Liver (tissue), 9 donors: ENCODE data around the gene ABCC11. TPM values are rescaled to one million over a fixed set of nuclear protein-coding genes. Genes with fewer than 3 reads are reported as not detected.

ENCODE experiments used
- DNase-seq: peaks from one replicate; pipeline ENCODE4 v3.0.0-alpha.2; 2017; ENCODE audit warnings: low spot score
- H3K27ac ChIP-seq, 2 donors: one replicate each; pipeline ENCODE4 v1.7.0; 2013; ENCODE audit warnings: inconsistent platforms in 2 of 2, low read length in 2 of 2, control low read depth in 1 of 2, low read depth in 1 of 2, mild to moderate bottlenecking in 1 of 2
- H3K27me3 ChIP-seq, 4 donors: one replicate each; pipeline versions ENCODE4 v1.6.1 to v1.7.0; 2013; ENCODE audit warnings: low read length in 3 of 4, inconsistent platforms in 1 of 4, mild to moderate bottlenecking in 1 of 4, moderate library complexity in 1 of 4; ENCODE audit not compliant: control insufficient read depth in 4 of 4, insufficient read depth in 4 of 4
- H3K36me3 ChIP-seq, 4 donors: one replicate each; pipeline versions ENCODE4 v1.6.1 to v1.7.0; 2013; ENCODE audit warnings: low read length in 3 of 4, mild to moderate bottlenecking in 3 of 4, low read depth in 1 of 4, moderate library complexity in 1 of 4; ENCODE audit not compliant: control insufficient read depth in 4 of 4, insufficient read depth in 3 of 4
- H3K4me1 ChIP-seq, 4 donors: one replicate each; pipeline versions ENCODE4 v1.6.1 to v1.7.0; 2013; ENCODE audit warnings: low read length in 3 of 4, mild to moderate bottlenecking in 3 of 4, moderate library complexity in 1 of 4; ENCODE audit not compliant: control insufficient read depth in 4 of 4, insufficient read depth in 4 of 4
- H3K4me3 ChIP-seq, 3 donors: one replicate each; pipeline versions ENCODE4 v1.6.1 to v1.7.0; 2013; ENCODE audit warnings: low read length in 3 of 3, control low read depth in 1 of 3, low read depth in 1 of 3, mild to moderate bottlenecking in 1 of 3
- H3K9ac ChIP-seq, 2 donors: one replicate each; pipeline ENCODE4 v1.7.0; 2013; ENCODE audit warnings: low read length in 2 of 2, mild to moderate bottlenecking in 2 of 2, moderate library complexity in 2 of 2, control low read depth in 1 of 2, low read depth in 1 of 2
- H3K9me3 ChIP-seq, 4 donors: one replicate each; pipeline versions ENCODE4 v1.6.1 to v1.7.0; 2013; ENCODE audit warnings: low read length in 3 of 4; ENCODE audit not compliant: control insufficient read depth in 4 of 4
- EGR1 ChIP-seq, 2 donors: IDR thresholded peaks; 2 replicates each; pipeline ENCODE4 v1.6.1; 2016 to 2018; ENCODE audit warnings: antibody characterized with exemption in 2 of 2, low read depth in 2 of 2
- FOXA1 ChIP-seq: IDR thresholded peaks from 2 replicates; pipeline ENCODE4 v1.6.1; 2016; ENCODE audit warnings: antibody characterized with exemption
- FOXA2 ChIP-seq: IDR thresholded peaks from 2 replicates; pipeline ENCODE4 v1.6.1; 2016; ENCODE audit warnings: antibody characterized with exemption
- GABPA ChIP-seq, 2 donors: IDR thresholded peaks in 1 of 2; conservative IDR thresholded peaks in 1 of 2; 2 replicates each; pipeline ENCODE4 v1.6.1; 2016; ENCODE audit warnings: antibody characterized with exemption in 2 of 2, mild to moderate bottlenecking in 1 of 2, moderate library complexity in 1 of 2
- HNF4A ChIP-seq, 2 donors: conservative IDR thresholded peaks; 2 replicates each; pipeline ENCODE4 v1.6.1; 2016; ENCODE audit warnings: antibody characterized with exemption in 2 of 2, mild to moderate bottlenecking in 2 of 2
- HNF4G ChIP-seq: IDR thresholded peaks from 2 replicates; pipeline ENCODE4 v1.6.1; 2016; ENCODE audit warnings: antibody characterized with exemption
- JUND ChIP-seq, 2 donors: IDR thresholded peaks; 2 replicates each; pipeline ENCODE4 v1.6.1; 2016; ENCODE audit warnings: antibody characterized with exemption in 2 of 2
- NR2F2 ChIP-seq: IDR thresholded peaks from 2 replicates; pipeline ENCODE4 v1.6.1; 2016; ENCODE audit warnings: antibody characterized with exemption
- RAD21 ChIP-seq, 2 donors: IDR thresholded peaks; 2 replicates each; pipeline ENCODE4 v1.6.1; 2016; ENCODE audit warnings: antibody characterized with exemption in 2 of 2, mild to moderate bottlenecking in 2 of 2
- RXRA ChIP-seq, 2 donors: IDR thresholded peaks; 2 replicates each; pipeline ENCODE4 v1.6.1; 2017 to 2018; ENCODE audit warnings: antibody characterized with exemption in 2 of 2, mild to moderate bottlenecking in 1 of 2
- SP1 ChIP-seq: IDR thresholded peaks from 2 replicates; pipeline ENCODE4 v1.6.1; 2018; ENCODE audit warnings: antibody characterized with exemption, mild to moderate bottlenecking
- TAF1 ChIP-seq: conservative IDR thresholded peaks from 2 replicates; pipeline ENCODE4 v1.6.1; 2016; ENCODE audit warnings: antibody characterized with exemption, mild to moderate bottlenecking
- YY1 ChIP-seq: IDR thresholded peaks from 2 replicates; pipeline ENCODE4 v1.6.1; 2016; ENCODE audit warnings: antibody characterized with exemption, mild to moderate bottlenecking
- WGBS: extraction: QIAGEN DNeasy Blood & Tissue Kit; methylation state at CpG from one replicate; pipeline ENCODE4 v1.1.7; 2013; 5-methylcytosine and 5-hydroxymethylcytosine counted together
- polyA plus RNA-seq, 2 donors: library from polyadenylated mRNA; stranded (reverse) in 1 of 2; unstranded in 1 of 2; fragments of 200-250 nt in 1 of 2; fragments of >200 nt in 1 of 2; fragmentation: Nextera tagmentation in 1 of 2; extraction: Ambion mirVana in 1 of 2; gene quantifications; one replicate each; pipeline versions ENCODE4 v1.2.1 to v1.2.3, GENCODE V29; 2013 to 2015
- total RNA-seq, 2 donors: library from RNA; depleted of rRNA; stranded (reverse); fragments of >200 nt; gene quantifications; one replicate each; pipeline ENCODE4 v1.2.3, GENCODE V29; 2014
- TF ChIP-seq, protein P1 (sequence below): IDR thresholded peaks from 2 replicates; pipeline ENCODE4 v1.6.1; 2016; ENCODE audit warnings: antibody characterized with exemption
- TF ChIP-seq, protein P2 (sequence below): IDR thresholded peaks from 2 replicates; pipeline ENCODE4 v1.6.1; 2016; ENCODE audit warnings: antibody characterized with exemption
- TF ChIP-seq, protein P3 (sequence below): IDR thresholded peaks from 2 replicates; pipeline ENCODE4 v1.6.1; 2016; ENCODE audit warnings: antibody characterized with exemption
- TF ChIP-seq, protein P4 (sequence below): fragments of 150-350 bp; IDR thresholded peaks from 2 replicates; pipeline ENCODE4 v1.5.1; 2017; ENCODE audit warnings: improper control_type of control experiment, low read depth, low read length; ENCODE audit not compliant: missing input control
- TF ChIP-seq, protein P5 (sequence below): IDR thresholded peaks from 2 replicates; pipeline ENCODE4 v1.6.1; 2016; ENCODE audit warnings: antibody characterized with exemption, mild to moderate bottlenecking
- donor health status: healthy.
- donor health status: healthy.
- donor health status: healthy.
- donor health status: healthy.
- donor health status: healthy.

ABCC11 gene
- total and polyA plus RNA-seq, 4 donors = 1.4 to 22.3 (median 2.7) TPM

DNA sequence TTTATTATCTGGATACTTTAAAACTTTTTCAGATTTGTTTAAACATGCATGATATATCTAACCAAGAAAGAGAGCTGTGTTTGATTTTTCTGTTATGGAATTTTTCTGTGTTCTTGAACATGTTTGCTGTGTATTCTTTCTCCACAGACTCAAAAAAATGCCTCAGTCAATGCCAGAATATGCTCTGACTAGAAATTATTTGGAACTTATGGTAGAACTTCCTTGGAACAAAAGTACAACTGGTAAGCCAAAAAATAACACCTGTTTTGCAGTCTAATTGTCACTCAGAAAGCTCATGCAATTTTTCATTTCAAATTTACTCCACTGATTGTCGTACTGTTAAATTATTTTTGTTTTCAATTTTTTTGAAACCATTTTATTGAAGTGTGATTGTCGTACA is 15.3 kb upstream of the ABCC11 start:
- Histone ChIP-seq H3K9ac (no peak overlapping the region), H3K36me3 (peaks cover 3 to 71% (median 53%) of the 10 kb centered on the region in 4 donors), H3K27ac (no peak overlapping the region), H3K4me3 (no peak overlapping the region), H3K4me1 (no peaks in the 10 kb centered on the region), H3K27me3 (no peaks in the 10 kb centered on the region), H3K9me3 (no peaks in the 10 kb centered on the region)
- DNase-seq = no peak
- TF ChIP-seq EGR1 (IDR thresholded peaks at IDR 0.05; ENCODE audit: low read depth in 2 of 2) = no peak
- no peak for TF ChIP-seq HNF4A (conservative IDR thresholded peaks at IDR 0.05)
- no peak for TF ChIP-seq RXRA (IDR thresholded peaks at IDR 0.05)
- TF ChIP-seq JUND (IDR thresholded peaks at IDR 0.05) = no peak
- TF ChIP-seq, protein P1, sequence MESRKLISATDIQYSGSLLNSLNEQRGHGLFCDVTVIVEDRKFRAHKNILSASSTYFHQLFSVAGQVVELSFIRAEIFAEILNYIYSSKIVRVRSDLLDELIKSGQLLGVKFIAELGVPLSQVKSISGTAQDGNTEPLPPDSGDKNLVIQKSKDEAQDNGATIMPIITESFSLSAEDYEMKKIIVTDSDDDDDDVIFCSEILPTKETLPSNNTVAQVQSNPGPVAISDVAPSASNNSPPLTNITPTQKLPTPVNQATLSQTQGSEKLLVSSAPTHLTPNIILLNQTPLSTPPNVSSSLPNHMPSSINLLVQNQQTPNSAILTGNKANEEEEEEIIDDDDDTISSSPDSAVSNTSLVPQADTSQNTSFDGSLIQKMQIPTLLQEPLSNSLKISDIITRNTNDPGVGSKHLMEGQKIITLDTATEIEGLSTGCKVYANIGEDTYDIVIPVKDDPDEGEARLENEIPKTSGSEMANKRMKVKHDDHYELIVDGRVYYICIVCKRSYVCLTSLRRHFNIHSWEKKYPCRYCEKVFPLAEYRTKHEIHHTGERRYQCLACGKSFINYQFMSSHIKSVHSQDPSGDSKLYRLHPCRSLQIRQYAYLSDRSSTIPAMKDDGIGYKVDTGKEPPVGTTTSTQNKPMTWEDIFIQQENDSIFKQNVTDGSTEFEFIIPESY = no peak
- TF ChIP-seq TAF1 = no peak
- no peak for TF ChIP-seq YY1
- no peak for TF ChIP-seq FOXA2
- TF ChIP-seq HNF4G = no peak
- TF ChIP-seq GABPA (IDR thresholded peaks at IDR 0.05 in 1 of 2, conservative IDR thresholded peaks at IDR 0.05 in 1 of 2) = no peak
- WGBS = 97% methylated on average over 2 of the region's 2 CpGs

DNA sequence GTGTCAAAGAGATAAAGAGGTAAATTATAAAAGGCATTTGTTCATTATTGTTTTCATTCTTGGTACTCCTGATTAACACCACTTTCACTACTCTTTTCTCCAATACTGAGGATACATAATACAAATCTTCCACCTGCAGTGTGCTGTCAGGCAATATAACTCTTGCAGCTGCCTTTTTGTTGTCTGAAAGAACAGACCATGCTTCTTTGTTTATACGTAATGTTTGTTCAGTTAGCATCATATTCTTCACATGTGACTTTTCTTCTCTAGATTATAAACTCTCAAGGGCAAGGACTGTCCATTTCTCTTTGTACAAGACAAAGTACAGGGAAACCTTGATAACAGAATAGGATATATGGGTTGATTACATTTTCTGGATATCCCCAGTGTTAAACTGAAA is 14.2 kb upstream of the ABCC11 start:
- H3K9me3 ChIP-seq = no peaks in the 10 kb centered on the region
- H3K36me3 ChIP-seq = peaks cover 3 to 72% (median 57%) of the 10 kb centered on the region in 4 donors
- H3K4me1 ChIP-seq = no peaks in the 10 kb centered on the region
- H3K27me3 ChIP-seq = no peaks in the 10 kb centered on the region
- no peak overlapping the region for H3K4me3 ChIP-seq
- no peak overlapping the region for H3K9ac ChIP-seq
- 96% methylated on average over 1 of the region's 1 CpG for WGBS
- DNase-seq = no peak
- TF ChIP-seq SP1 = no peak
- no peak for TF ChIP-seq NR2F2
- TF ChIP-seq, protein P2, sequence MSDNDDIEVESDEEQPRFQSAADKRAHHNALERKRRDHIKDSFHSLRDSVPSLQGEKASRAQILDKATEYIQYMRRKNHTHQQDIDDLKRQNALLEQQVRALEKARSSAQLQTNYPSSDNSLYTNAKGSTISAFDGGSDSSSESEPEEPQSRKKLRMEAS = no peak
- TF ChIP-seq RAD21 (IDR thresholded peaks at IDR 0.05) = no peak
- TF ChIP-seq, protein P3, sequence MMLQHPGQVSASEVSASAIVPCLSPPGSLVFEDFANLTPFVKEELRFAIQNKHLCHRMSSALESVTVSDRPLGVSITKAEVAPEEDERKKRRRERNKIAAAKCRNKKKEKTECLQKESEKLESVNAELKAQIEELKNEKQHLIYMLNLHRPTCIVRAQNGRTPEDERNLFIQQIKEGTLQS = no peak
- TF ChIP-seq HNF4G = no peak
- TF ChIP-seq, protein P1 = no peak
- TF ChIP-seq, protein P4, sequence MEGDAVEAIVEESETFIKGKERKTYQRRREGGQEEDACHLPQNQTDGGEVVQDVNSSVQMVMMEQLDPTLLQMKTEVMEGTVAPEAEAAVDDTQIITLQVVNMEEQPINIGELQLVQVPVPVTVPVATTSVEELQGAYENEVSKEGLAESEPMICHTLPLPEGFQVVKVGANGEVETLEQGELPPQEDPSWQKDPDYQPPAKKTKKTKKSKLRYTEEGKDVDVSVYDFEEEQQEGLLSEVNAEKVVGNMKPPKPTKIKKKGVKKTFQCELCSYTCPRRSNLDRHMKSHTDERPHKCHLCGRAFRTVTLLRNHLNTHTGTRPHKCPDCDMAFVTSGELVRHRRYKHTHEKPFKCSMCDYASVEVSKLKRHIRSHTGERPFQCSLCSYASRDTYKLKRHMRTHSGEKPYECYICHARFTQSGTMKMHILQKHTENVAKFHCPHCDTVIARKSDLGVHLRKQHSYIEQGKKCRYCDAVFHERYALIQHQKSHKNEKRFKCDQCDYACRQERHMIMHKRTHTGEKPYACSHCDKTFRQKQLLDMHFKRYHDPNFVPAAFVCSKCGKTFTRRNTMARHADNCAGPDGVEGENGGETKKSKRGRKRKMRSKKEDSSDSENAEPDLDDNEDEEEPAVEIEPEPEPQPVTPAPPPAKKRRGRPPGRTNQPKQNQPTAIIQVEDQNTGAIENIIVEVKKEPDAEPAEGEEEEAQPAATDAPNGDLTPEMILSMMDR = no peak
- no peak for TF ChIP-seq HNF4A (conservative IDR thresholded peaks at IDR 0.05)
- TF ChIP-seq, protein P5, sequence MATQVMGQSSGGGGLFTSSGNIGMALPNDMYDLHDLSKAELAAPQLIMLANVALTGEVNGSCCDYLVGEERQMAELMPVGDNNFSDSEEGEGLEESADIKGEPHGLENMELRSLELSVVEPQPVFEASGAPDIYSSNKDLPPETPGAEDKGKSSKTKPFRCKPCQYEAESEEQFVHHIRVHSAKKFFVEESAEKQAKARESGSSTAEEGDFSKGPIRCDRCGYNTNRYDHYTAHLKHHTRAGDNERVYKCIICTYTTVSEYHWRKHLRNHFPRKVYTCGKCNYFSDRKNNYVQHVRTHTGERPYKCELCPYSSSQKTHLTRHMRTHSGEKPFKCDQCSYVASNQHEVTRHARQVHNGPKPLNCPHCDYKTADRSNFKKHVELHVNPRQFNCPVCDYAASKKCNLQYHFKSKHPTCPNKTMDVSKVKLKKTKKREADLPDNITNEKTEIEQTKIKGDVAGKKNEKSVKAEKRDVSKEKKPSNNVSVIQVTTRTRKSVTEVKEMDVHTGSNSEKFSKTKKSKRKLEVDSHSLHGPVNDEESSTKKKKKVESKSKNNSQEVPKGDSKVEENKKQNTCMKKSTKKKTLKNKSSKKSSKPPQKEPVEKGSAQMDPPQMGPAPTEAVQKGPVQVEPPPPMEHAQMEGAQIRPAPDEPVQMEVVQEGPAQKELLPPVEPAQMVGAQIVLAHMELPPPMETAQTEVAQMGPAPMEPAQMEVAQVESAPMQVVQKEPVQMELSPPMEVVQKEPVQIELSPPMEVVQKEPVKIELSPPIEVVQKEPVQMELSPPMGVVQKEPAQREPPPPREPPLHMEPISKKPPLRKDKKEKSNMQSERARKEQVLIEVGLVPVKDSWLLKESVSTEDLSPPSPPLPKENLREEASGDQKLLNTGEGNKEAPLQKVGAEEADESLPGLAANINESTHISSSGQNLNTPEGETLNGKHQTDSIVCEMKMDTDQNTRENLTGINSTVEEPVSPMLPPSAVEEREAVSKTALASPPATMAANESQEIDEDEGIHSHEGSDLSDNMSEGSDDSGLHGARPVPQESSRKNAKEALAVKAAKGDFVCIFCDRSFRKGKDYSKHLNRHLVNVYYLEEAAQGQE = no peak
- no peak for TF ChIP-seq GABPA (IDR thresholded peaks at IDR 0.05 in 1 of 2, conservative IDR thresholded peaks at IDR 0.05 in 1 of 2)
- no peak for TF ChIP-seq FOXA1
- TF ChIP-seq JUND (IDR thresholded peaks at IDR 0.05) = no peak
- no peak for TF ChIP-seq TAF1
- TF ChIP-seq EGR1 (IDR thresholded peaks at IDR 0.05; ENCODE audit: low read depth in 2 of 2) = no peak
- H3K27ac ChIP-seq = no peak overlapping the region
